ENCODE results near the gene CTNNA2. TPM values are rescaled to one million over a fixed set of nuclear protein-coding genes. Genes with fewer than 3 reads are reported as not detected.

The CTNNA2 gene
- total RNA-seq, 4 donors from 2014 or later, result 0.19 TPM; not detected in 3

DNA sequence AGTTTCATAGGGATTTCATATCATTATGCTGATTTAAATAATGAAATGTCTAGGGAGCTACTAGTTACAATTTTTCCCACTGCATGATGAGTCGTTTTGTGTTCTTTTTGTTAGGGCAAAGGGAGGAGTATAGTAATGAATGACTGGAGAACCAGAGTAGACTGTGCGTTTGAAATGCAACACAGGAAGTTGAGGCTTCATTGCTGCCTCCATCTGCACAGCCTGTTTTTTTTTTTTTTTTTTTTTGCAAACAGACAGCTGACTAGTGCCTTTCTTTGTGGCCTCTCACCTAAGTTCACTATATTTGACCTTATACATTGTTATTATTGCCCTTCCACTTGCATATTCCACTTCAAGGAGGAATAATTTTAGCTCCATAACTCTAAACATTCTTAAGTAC lies 1078.4 kb downstream of the CTNNA2 start:
- TF ChIP-seq, protein P1, sequence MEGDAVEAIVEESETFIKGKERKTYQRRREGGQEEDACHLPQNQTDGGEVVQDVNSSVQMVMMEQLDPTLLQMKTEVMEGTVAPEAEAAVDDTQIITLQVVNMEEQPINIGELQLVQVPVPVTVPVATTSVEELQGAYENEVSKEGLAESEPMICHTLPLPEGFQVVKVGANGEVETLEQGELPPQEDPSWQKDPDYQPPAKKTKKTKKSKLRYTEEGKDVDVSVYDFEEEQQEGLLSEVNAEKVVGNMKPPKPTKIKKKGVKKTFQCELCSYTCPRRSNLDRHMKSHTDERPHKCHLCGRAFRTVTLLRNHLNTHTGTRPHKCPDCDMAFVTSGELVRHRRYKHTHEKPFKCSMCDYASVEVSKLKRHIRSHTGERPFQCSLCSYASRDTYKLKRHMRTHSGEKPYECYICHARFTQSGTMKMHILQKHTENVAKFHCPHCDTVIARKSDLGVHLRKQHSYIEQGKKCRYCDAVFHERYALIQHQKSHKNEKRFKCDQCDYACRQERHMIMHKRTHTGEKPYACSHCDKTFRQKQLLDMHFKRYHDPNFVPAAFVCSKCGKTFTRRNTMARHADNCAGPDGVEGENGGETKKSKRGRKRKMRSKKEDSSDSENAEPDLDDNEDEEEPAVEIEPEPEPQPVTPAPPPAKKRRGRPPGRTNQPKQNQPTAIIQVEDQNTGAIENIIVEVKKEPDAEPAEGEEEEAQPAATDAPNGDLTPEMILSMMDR (IDR thresholded peaks at IDR 0.05), result no peak
- ATAC-seq (ENCODE audit: low FRiP score) (no peak), DNase-seq (ENCODE audit: low spot score) (no peak)

DNA sequence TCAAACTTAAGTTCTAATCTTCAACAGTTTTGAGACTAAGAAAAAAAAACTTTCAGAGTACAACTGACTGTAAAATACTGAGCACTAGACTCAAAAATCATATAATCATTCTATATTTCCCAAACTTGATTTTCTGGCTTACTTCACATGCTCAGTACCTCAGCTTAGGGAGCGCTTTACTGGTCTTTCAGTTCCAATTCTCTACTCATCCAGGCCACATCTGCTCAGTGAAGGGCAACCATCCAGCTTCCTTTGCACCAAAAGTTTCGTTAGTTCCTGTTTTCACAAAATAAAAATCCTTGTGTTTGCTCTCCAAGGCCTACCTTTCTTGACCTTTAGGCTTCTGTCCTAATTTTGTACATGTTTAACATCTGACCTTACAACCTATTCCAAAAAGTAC lies 1079.3 kb downstream of the CTNNA2 start:
- TF ChIP-seq, protein P1 (IDR thresholded peaks at IDR 0.05), result no peak
- DNase-seq (ENCODE audit: low spot score) (no peak), ATAC-seq (ENCODE audit: low FRiP score) (no peak)

DNA sequence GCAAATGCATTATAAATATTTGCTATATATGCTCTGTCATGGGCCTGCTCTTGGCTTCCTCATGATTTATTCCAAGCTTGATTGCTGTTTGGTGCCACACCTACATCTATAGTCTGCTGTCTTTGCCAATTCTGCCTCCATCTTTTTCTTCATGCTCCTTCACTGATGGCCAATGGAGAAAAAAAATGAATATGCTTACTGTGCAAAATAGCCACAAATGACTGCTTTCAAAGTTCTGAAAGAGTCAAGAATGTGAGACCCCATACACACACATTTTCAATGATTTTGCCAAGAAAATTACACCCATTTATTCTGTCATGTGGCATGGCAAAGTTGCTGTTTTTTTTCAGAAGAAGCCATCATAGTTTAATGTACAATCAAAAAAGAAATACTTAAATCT lies 1097.3 kb downstream of the CTNNA2 start:
- TF ChIP-seq, protein P1 (IDR thresholded peaks at IDR 0.05), result no peak
- DNase-seq (ENCODE audit: low spot score) (no peak), ATAC-seq (ENCODE audit: low FRiP score) (no peak)

DNA sequence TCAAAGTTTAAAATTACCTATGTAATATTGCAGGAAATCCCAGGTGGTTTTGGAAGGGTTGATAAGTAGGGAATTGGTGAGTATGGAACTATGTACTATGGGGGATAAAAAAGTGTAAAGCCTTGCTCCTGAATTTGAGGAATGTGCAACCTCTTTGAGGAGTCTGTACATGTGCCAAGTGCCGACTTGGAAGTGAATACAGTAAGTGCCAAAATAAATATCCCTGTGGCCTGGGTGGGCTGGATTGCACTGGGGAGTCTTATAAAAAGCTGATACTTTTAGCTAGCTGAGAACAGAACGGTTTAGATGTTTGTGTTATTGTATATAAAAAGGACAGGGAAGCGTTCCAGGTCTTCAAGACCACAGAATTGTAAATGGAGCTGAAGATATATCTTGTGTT lies 1108.8 kb downstream of the CTNNA2 start:
- no peak for ATAC-seq (ENCODE audit: low FRiP score)
- TF ChIP-seq, protein P1 (IDR thresholded peaks at IDR 0.05), result no peak
- DNase-seq (ENCODE audit: low spot score), result no peak

DNA sequence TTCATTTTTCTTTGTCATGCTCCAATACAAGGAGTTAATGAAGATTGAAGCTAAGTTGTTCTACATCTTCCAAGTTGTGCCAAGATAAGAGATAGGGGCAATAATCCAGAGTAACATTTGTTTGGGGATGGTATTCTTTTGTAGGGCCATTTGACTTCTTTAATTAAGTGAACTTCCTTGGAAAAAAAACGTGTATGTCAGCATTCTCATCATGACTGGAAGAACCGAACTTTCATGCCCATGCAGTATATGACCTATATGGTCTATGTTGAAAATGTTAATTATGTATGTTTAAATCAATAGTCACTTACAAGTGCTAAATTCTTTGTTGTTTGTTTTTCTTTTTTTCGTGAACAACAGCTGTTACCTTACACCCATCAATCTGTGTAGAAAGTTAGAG lies 1111.2 kb downstream of the CTNNA2 start:
- DNase-seq (ENCODE audit: low spot score), result no peak
- TF ChIP-seq, protein P1 (IDR thresholded peaks at IDR 0.05), result no peak
- ATAC-seq (ENCODE audit: low FRiP score), result no peak

DNA sequence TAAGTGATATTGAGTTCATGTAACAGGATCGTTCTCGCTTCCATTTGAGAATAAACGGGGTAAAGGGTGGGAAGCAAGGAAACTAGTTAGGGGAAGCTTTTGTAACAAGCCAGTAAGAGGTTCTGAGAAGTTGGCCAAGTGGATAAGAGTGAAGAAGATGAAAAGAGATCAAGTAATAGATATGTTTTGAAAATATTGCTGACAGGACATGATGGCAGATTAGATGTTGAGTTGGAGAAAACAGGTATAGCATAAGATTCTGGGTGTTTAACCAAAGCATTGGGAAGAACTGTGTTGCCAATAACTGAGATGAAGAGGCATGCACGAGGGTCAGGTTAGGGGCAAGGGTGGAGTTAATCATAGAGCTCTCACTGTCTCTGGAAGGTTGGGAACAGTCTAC lies 1121.7 kb downstream of the CTNNA2 start:
- DNase-seq (ENCODE audit: low spot score) (no peak), ATAC-seq (ENCODE audit: low FRiP score) (no peak)
- TF ChIP-seq, protein P1 (IDR thresholded peaks at IDR 0.05), result no peak

DNA sequence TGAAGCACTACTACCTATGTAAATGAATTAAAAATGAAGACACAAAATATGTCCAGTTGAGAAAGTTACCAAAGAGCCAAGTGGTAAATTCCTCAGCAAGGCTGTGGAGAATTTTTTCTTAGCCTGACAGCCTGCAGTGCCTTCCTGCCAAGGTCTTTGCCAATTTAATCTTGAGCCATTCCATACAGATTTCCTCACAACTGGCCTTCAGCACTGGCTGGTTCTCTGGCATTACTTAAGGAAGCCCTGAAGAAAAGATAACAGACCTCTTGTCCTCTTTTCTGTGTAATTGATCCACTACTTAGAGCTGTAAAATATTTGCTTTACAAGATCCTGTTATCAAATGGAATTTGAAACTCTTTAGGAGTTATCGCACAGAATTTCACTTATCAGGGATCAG lies 1125.9 kb downstream of the CTNNA2 start:
- no peak for DNase-seq (ENCODE audit: low spot score)
- ATAC-seq (ENCODE audit: low FRiP score), result peak; percentile 90
- TF ChIP-seq, protein P1 (IDR thresholded peaks at IDR 0.05), result no peak

All from omental fat pad (tissue), 4 donors.